Neural progenitor cell (in vitro differentiated cells): ENCODE measurements around the gene OCA2. TPM values are rescaled to one million over a fixed set of nuclear protein-coding genes. Genes with fewer than 3 reads are reported as not detected.

Experiments used
- DNase-seq: peaks from one replicate; pipeline ENCODE4 v3.0.0-alpha.2; 2016; ENCODE audit warnings: low spot score
- H2AFZ ChIP-seq: fragments of 200-600 bp; sonication (generic); replicated peaks from 2 replicates; pipeline ENCODE4 v1.6.1; 2016; ENCODE audit warnings: antibody characterized with exemption
- H3F3A ChIP-seq: fragments of 200-600 bp; sonication (generic); 2 replicates; pipeline ENCODE4 v1.6.1; 2016; ENCODE audit warnings: antibody characterized with exemption, low read depth
- H3K27ac ChIP-seq: fragments of 200-600 bp; sonication (generic); 2 replicates; pipeline ENCODE4 v1.5.1; 2016; ENCODE audit warnings: mild to moderate bottlenecking
- H3K27me3 ChIP-seq: fragments of 200-600 bp; sonication (generic); 2 replicates; pipeline ENCODE4 v1.6.1; 2016; ENCODE audit warnings: mild to moderate bottlenecking, moderate library complexity
- H3K36me3 ChIP-seq: fragments of 200-600 bp; sonication (generic); 2 replicates; pipeline ENCODE4 v1.5.1; 2016
- H3K4me1 ChIP-seq: fragments of 200-600 bp; sonication (generic); 2 replicates; pipeline ENCODE4 v1.6.1; 2016; ENCODE audit warnings: mixed run types
- H3K4me2 ChIP-seq: fragments of 200-600 bp; sonication (generic); 2 replicates; pipeline ENCODE4 v1.6.1; 2016
- H3K4me3 ChIP-seq: fragments of 200-600 bp; sonication (generic); 2 replicates; pipeline ENCODE4 v1.5.1; 2016
- H3K79me2 ChIP-seq: fragments of 200-600 bp; sonication (generic); 2 replicates; pipeline ENCODE4 v1.6.1; 2016; ENCODE audit warnings: low read depth
- H3K9ac ChIP-seq: fragments of 200-600 bp; sonication (generic); 2 replicates; pipeline ENCODE4 v1.6.1; 2016
- H3K9me3 ChIP-seq: fragments of 200-600 bp; sonication (generic); 2 replicates; pipeline ENCODE4 v1.5.1; 2016; ENCODE audit warnings: low read depth
- H4K20me1 ChIP-seq: fragments of 200-600 bp; sonication (generic); 2 replicates; pipeline ENCODE4 v1.6.1; 2016; ENCODE audit warnings: low read depth
- H3K27ac Mint-ChIP-seq: 3 replicates; pipeline ENCODE4 v1.8.0; 2021; ENCODE audit warnings: mixed read lengths
- H3K27me3 Mint-ChIP-seq: 2 replicates; pipeline ENCODE4 v1.8.0; 2022; ENCODE audit warnings: low read depth, mild to moderate bottlenecking, inconsistent platforms, moderate library complexity, mixed read lengths; ENCODE audit not compliant: insufficient read depth
- H3K36me3 Mint-ChIP-seq: 3 replicates; pipeline ENCODE4 v1.8.0; 2021; ENCODE audit warnings: mixed read lengths
- H3K4me1 Mint-ChIP-seq: 3 replicates; pipeline ENCODE4 v1.8.0; 2021; ENCODE audit warnings: mixed read lengths
- H3K4me3 Mint-ChIP-seq: 3 replicates; pipeline ENCODE4 v1.8.0; 2021; ENCODE audit warnings: mild to moderate bottlenecking, moderate library complexity, mixed read lengths
- H3K9me3 Mint-ChIP-seq: 3 replicates; pipeline ENCODE4 v1.8.0; 2020; ENCODE audit warnings: mixed read lengths
- EZH2 ChIP-seq: fragments of 200-600 bp; sonication (generic); IDR thresholded peaks from 2 replicates; pipeline ENCODE4 v1.6.1; 2017; ENCODE audit warnings: antibody characterized with exemption, mild to moderate bottlenecking, moderate library complexity
- EZH2phosphoT487 ChIP-seq: fragments of 200-600 bp; sonication (generic); IDR thresholded peaks from 2 replicates; pipeline ENCODE4 v1.6.1; 2017; ENCODE audit warnings: antibody characterized with exemption
- total RNA-seq: library from RNA; depleted of rRNA; stranded (reverse); fragments of >200 nt; gene quantifications from 2 replicates; pipeline ENCODE4 v1.2.3, GENCODE V29; 2015; ENCODE audit warnings: low replicate concordance
- TF ChIP-seq, protein P1 (sequence below): fragments of 200-600 bp; sonication (generic); IDR thresholded peaks from 2 replicates; pipeline ENCODE4 v1.5.1; 2017; ENCODE audit warnings: antibody characterized with exemption, mild to moderate bottlenecking

Gene OCA2
- total RNA-seq, 1 donor from 2014 or later: 1.0 TPM

DNA sequence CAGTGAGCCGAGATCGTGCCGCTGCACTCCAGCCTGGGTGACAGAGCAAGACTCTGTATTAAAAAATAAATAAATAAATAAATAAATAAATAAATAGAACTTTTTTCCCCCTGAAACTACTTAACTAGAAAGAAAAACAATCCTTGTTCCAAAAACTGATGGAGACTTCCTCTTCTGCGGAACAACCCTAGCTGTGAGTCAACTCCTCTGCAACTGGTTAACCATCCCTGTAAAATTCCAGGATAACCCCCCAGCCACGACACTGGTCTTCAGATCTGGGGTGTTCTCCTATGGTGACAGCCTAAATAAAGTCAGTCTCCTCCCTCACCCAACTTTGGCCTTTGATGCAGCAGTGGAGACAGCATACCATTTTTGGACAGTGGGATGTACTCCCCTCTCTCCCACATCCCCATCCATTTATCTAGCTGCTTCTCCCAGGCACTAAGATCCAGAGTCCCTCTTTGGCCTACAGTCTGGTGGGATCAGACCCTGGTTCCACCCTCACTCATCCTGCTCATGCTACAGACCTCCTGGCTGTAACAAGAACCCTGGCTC is 352.6 kb downstream of the OCA2 start:
- Mint-ChIP-seq H3K27me3 (peaks cover 6% of the 10 kb centered on the region), H3K36me3 (no peaks in the 10 kb centered on the region), H3K27ac (no peak overlapping the region), H3K4me3 (no peak overlapping the region), H3K4me1 (no peaks in the 10 kb centered on the region), H3K9me3 (peaks cover 11% of the 10 kb centered on the region)
- Histone ChIP-seq H3K4me3 (no peak overlapping the region), H3K9ac (no peak overlapping the region), H3F3A (no peaks in the 10 kb centered on the region), H3K4me1 (no peaks in the 10 kb centered on the region), H4K20me1 (no peaks in the 10 kb centered on the region), H3K36me3 (no peaks in the 10 kb centered on the region), H3K27ac (no peak overlapping the region), H3K9me3 (no peaks in the 10 kb centered on the region), H3K79me2 (no peaks in the 10 kb centered on the region), H3K4me2 (no peak overlapping the region), H2AFZ (no peak overlapping the region), H3K27me3 (no peaks in the 10 kb centered on the region)
- DNase-seq: no peak
- TF ChIP-seq, protein P1, sequence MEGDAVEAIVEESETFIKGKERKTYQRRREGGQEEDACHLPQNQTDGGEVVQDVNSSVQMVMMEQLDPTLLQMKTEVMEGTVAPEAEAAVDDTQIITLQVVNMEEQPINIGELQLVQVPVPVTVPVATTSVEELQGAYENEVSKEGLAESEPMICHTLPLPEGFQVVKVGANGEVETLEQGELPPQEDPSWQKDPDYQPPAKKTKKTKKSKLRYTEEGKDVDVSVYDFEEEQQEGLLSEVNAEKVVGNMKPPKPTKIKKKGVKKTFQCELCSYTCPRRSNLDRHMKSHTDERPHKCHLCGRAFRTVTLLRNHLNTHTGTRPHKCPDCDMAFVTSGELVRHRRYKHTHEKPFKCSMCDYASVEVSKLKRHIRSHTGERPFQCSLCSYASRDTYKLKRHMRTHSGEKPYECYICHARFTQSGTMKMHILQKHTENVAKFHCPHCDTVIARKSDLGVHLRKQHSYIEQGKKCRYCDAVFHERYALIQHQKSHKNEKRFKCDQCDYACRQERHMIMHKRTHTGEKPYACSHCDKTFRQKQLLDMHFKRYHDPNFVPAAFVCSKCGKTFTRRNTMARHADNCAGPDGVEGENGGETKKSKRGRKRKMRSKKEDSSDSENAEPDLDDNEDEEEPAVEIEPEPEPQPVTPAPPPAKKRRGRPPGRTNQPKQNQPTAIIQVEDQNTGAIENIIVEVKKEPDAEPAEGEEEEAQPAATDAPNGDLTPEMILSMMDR: no peak
- TF ChIP-seq EZH2phosphoT487 (no peak), EZH2 (no peak)

DNA sequence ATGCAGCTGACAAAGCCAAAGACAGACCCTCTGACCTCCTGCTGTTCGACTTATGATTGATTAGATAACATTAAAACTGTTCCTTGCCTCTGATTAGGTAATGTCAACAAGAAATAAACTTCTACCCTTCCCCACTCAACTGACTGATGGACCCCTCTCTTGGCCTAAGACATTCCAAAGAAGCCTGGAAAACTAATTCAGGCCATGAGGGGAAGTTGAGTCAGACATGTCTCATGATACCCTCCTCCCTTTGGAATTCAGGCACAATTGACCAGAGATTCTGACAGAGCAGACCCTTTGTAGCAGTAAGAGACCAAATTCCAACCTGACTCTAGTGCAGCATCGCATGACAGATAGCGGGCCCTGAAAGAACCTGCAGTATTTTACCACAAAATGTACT is 354.5 kb downstream of the OCA2 start:
- no peak overlapping the region for H3K27ac ChIP-seq
- H3K27me3 Mint-ChIP-seq: peaks cover 8% of the 10 kb centered on the region
- no peaks in the 10 kb centered on the region for H3K4me1 ChIP-seq
- no peaks in the 10 kb centered on the region for H3K9me3 ChIP-seq
- no peak for DNase-seq
- peaks cover 14% of the 10 kb centered on the region for H3K9me3 Mint-ChIP-seq
- no peaks in the 10 kb centered on the region for H3K36me3 Mint-ChIP-seq
- H2AFZ ChIP-seq: no peak overlapping the region
- H3K27me3 ChIP-seq: no peaks in the 10 kb centered on the region
- no peaks in the 10 kb centered on the region for H3F3A ChIP-seq
- H3K4me3 Mint-ChIP-seq: no peak overlapping the region
- no peak overlapping the region for H3K9ac ChIP-seq
- no peaks in the 10 kb centered on the region for H3K36me3 ChIP-seq
- H3K4me1 Mint-ChIP-seq: peaks cover 2% of the 10 kb centered on the region
- H3K4me2 ChIP-seq: no peak overlapping the region
- no peaks in the 10 kb centered on the region for H3K79me2 ChIP-seq
- no peak overlapping the region for H3K4me3 ChIP-seq
- TF ChIP-seq EZH2phosphoT487: no peak
- TF ChIP-seq, protein P1: no peak
- TF ChIP-seq EZH2: no peak
- no peaks in the 10 kb centered on the region for H4K20me1 ChIP-seq
- no peak overlapping the region for H3K27ac Mint-ChIP-seq

DNA sequence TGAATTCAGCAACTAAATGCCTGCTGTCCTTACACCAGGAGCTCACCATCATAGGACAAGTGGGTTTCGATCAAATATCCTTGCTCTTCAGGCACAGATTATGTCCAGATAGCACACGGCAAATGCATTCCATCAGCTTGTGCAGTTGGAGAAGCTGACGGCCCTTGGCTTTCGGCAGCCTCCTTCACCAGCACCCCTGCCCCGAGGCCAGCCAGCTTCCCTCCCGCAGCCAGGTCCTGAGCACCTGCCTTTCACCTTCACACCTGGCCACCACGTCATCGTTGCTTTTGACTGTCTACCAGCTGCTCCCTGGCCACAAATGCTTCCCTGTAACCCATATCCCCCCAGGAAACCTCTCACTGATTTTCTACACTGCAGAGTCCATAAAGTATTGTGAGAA is 355.5 kb downstream of the OCA2 start:
- no peaks in the 10 kb centered on the region for H3K9me3 ChIP-seq
- H3K4me2 ChIP-seq: no peak overlapping the region
- Mint-ChIP-seq H3K4me3 (no peak overlapping the region), H3K36me3 (no peaks in the 10 kb centered on the region), H3K4me1 (peaks cover 2% of the 10 kb centered on the region), H3K27me3 (peaks cover 9% of the 10 kb centered on the region), H3K9me3 (peaks cover 15% of the 10 kb centered on the region), H3K27ac (no peak overlapping the region)
- no peak overlapping the region for H3K9ac ChIP-seq
- H4K20me1 ChIP-seq: no peaks in the 10 kb centered on the region
- H3K4me3 ChIP-seq: no peak overlapping the region
- no peaks in the 10 kb centered on the region for H3K79me2 ChIP-seq
- no peaks in the 10 kb centered on the region for H3K4me1 ChIP-seq
- no peak for DNase-seq
- TF ChIP-seq, protein P1: no peak
- TF ChIP-seq EZH2phosphoT487: no peak
- no peak for TF ChIP-seq EZH2
- H2AFZ ChIP-seq: no peak overlapping the region
- no peak overlapping the region for H3K27ac ChIP-seq
- no peaks in the 10 kb centered on the region for H3K36me3 ChIP-seq
- no peaks in the 10 kb centered on the region for H3K27me3 ChIP-seq
- no peaks in the 10 kb centered on the region for H3F3A ChIP-seq
